Activated CD8-positive, alpha-beta memory T cell treated with anti-CD3 and anti-CD28 coated beads for 1 hour (primary cell): Measurements from ENCODE around the gene CKAP4.

Experiments used
- DNase-seq, 2 donors: peaks; one replicate each; pipeline ENCODE4 v3.0.0-alpha.2; 2020; ENCODE audit warnings: low read depth in 1 of 2; ENCODE audit errors: extremely low read depth in 1 of 2

Gene CKAP4

DNA sequence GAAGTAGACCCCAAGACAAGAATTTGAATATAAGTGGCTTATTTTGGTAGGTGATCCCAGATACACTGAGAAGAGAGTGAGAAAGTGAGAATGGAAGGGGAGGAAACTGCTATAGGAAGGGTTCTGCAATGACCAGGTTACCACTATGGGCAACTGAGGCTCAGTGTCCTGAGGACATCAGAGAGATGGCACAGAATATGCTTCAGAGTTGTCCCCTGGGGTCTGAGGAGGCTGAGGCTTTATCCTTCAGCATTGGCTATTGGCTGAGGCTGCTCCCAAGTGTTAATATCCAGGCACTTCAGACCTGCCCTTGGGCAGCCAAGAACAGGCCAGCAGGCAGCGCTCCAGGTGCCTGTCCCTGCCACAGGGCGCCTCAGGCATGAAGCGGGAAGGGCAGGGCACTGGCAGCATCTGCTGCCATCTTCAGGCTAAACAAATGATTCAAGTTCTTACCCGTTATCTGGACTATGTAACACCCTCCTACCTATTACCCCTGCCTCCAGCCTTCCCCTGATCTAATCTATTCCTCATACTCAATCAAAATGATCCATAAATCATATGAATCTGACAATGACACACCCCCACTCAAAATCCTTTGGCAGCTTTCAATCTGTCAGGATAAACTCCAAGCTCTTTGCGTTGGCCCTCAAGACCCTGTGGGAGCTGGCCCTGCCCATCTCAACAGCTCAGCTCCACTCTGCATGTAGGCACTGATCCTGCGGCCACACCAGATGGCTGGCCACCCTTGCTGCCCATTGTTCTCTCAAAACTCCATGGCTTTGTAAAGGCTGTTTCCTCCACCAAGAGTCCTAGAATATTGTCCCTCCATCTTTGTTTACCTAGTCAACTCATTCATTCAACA, 42.4 kb downstream of the CKAP4 start:
- DNase-seq: no peak

DNA sequence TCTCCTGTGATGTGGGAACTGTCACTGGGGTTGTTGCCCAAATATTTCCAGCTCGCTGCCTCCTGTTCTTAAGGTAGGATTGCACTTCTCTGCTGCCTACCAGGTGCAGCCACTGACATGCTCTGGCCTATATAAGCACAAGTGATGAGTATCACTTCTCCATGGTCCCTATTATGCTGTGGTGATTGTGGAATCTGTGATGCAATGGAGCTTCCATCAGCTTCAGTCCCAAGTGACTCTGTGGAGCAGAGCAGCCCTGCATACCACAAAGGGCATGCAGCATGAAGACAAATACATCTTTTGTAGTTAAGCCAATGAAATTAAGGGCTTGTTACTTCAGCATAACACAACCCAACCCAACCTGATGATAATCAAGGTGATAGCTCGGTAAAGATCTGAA, 43.5 kb downstream of the CKAP4 start:
- no peak for DNase-seq

DNA sequence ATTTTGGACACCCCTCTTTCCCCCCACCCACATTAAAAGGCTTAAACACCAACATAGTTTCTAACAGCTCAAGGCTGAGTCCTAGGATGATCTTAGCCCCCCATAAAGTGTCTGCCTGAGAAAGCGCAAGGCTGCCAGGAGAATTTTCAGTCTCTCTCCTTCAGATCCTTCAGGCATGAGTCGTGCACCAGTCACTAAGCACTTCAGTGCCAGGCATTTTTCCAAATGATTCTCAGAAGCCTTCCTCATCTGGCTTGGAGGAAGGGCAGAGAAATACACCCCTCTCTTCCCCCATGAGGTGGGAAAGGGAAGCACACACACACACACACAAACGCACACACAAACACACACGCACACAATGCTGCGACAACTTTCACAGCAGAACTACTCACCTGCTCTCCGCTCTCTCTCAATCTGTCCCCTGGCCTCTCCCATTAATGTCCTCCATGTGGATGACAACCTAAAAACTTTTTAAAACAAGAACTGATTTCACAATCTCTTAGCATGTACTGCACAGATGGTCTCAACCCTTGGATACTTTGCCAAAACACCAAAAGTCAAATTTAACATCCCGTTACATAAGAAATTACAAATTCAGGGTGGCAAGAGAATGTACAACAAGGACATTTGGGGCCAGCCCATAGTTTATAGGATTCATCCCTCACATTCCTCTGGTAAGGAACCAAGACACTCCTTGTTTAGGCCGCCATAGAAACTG, 49.8 kb downstream of the CKAP4 start:
- DNase-seq: no peak

DNA sequence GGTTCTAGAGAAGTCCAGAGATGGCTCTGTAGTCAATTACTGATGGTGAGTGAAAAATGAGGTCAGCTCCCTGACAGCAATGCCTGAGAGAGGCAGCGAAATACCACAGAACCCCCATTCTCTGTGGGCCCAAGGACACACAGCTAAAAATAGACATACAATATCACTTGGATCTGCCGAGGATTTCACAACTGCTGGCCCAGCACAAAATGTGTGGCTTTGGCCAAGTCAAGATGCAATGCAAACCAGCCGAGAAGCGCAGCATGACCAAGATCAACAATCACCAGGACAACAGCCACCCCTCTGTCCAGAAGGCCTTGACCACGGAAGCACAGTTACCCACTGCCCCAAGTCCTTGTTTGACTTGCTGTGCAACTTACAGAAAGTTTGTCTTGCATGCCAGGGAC, 52.2 kb downstream of the CKAP4 start:
- DNase-seq: no peak

DNA sequence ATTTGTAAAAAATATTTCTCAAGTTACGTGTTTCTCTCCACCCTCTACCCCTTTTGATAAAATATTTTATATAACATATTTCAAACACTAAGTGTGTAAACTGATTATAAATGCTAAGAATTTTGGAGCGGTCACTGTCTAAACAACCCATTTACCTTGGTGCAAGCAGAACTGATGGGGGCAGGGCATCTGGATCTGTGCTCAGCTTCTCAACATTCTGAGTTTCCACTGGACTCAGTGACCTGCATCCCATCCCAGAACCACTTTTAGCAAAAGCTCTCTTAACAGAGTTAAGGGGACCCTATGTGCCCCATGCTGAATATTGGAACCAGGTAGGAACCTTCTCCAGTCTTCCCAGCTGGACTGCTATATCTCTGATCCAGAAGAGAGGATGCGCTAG, 53.5 kb downstream of the CKAP4 start:
- no peak for DNase-seq

DNA sequence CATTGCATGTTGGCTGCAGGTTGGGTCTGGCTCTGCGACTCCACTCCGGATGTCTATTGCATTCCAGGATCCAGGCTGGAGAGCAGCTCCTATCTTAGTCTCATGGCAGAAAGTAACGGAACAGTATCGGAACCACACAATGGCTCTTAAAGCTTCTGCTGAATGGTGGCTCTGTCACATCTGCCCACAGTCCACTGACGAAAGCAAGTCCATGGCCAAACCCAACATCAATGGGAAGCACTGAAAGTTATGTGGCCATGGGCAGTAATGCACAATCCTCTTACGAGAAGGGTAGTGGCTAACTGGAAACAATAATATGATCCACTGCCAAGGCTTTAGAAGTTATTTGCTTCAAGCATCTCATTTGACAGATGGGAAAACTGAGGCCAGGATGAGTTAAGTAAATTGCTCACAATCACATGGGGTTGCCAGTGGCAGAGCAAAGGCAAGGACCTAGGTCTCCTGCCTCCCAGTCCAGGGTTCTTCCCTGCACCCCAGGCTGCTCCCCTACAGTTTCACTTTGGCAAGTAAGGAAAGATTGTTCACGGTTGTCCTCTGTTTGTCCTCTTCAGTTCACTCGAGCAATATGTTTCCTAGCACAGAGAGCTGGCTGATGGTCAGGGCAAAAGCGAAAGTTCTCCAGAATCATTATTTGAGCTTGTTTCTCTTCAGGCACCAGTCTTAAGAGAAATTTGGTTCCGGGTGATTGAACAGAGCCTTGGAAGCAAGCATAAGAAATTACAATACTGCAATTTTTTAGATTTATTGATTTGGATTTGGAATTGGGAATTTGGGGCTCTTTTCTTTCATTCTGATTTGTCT, 54.2 kb downstream of the CKAP4 start:
- no peak for DNase-seq

DNA sequence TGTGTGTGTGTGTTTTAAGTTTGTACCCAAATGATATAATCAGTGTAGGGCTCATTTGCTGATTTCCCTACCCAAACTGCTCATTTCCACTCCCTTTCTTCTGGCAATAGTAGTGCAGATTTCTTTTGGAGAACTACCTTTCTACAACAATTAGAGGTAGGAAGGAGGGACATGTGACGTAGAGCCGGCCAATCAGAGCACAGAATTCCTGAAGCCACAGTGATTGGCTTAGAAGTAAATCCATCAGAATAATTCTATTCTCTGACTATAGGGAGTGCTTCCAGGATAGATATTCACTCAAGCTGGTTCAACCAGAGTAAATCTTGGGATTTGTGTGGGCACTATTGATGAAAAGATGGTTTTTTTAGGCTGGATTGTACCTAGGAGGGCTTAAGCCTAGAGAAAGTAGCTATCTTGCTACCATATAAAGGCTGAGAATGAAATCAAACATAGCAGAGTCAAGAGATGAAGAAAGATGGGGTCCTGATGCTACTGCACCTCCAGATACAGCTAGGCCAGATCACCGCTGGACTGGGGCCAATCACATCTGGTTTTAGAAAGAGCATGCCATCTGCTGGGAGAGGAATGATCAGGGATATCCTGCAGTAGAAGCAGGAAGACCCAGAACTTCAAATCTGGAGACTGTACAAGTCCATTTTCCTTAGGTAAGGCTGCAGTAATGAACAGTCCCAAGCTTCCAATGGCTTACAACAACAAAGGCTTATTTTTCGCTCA, 55.0 kb downstream of the CKAP4 start:
- DNase-seq: no peak

DNA sequence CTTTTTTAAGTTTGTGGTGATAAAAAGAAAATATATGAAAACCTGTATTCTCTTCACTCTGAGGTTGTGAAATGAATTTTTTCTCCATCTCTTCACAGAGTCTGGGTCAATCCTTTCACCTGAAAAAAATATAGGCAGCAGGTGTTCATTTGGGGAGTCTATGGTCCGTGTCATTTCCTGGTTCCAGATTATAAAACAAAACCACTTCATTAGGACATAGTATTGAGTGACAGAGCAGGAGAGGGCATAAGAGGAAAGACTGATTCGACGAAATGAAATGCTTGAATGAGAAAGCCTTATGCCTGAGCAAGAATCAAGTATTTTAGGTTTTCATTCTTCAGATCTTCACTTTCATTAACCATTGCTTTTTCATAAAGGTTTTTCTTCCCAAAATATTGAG, 57.2 kb downstream of the CKAP4 start:
- DNase-seq: no peak

DNA sequence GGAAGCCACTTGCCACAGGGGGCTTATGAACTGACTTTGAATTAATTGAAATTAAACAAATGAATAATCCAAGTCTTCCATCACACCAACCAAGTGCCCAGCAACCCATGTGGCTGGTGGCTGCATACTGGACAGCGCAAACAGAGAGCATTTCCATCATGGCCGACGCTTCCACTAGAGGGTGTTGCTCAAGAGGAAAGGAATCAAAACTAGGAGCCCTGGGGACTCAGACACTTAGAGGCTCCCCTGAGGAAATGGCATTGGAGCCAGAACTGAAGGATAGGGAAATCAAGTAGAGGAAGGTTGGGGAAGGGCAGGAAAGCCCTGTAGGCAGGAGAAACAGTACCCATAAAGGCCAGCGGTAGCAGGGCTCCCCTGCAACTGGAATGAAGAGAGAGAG, 58.5 kb downstream of the CKAP4 start:
- no peak for DNase-seq

DNA sequence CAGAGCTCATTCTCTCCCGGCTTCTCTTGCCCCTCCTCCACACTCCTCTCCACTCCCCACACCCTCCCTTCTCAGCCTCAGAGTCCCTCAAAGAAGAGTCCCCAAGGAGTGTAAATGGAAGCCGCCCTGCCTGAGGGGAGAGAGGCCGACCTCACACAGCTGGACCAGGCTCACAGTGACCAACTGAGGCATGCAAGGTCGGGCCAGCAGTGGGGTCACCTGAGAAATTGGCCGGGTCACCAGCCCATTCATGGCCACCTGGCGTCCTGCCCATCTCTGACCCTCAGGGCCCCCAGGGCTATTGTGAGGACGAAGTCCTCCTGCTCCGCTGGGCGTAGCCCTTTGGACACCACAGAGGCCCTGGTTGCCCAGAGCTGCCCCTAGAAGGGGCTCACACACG, 59.6 kb downstream of the CKAP4 start:
- no peak for DNase-seq
